ENCODE data around the gene CTCFL. TPM values are rescaled to one million over a fixed set of nuclear protein-coding genes. Genes with fewer than 3 reads are reported as not detected.

Gene CTCFL
- total RNA-seq, 1 donor from 2014 or later, result not detected

- intact Hi-C loops (cut with DNase I), result no loop called here
- H3K27ac ChIP-seq, result no peak overlapping the region
- no peaks in the 10 kb centered on the region for H3K9me3 ChIP-seq
- peaks cover 6% of the 10 kb centered on the region for H3K27me3 ChIP-seq
- H3K4me1 ChIP-seq, result no peaks in the 10 kb centered on the region
- H3K36me3 ChIP-seq, result no peaks in the 10 kb centered on the region
- ATAC-seq (no peak), DNase-seq (no peak)
- H3K4me3 ChIP-seq, result no peak overlapping the region
- no peak for TF ChIP-seq CTCF (IDR thresholded peaks at IDR 0.05)
Observed at GRCh38 chr20:57536120-57536708, 11.3 kb upstream of the CTCFL start.

GRCh38 chr20:57535297-57535696 is 10.4 kb upstream of the CTCFL start:
- no peak overlapping the region for H3K27ac ChIP-seq
- H3K27me3 ChIP-seq, result peaks cover 4% of the 10 kb centered on the region
- no peak overlapping the region for H3K4me3 ChIP-seq
- intact Hi-C loops (cut with DNase I), result no loop called here
- H3K9me3 ChIP-seq, result no peaks in the 10 kb centered on the region
- TF ChIP-seq CTCF (IDR thresholded peaks at IDR 0.05), result no peak
- DNase-seq (no peak), ATAC-seq (no peak)
- H3K4me1 ChIP-seq, result no peaks in the 10 kb centered on the region
- H3K36me3 ChIP-seq, result no peaks in the 10 kb centered on the region

GRCh38 chr20:57532104-57532503 is 7.2 kb upstream of the CTCFL start:
- no peak for TF ChIP-seq CTCF (IDR thresholded peaks at IDR 0.05)
- Histone ChIP-seq H3K4me3 (no peak overlapping the region), H3K27me3 (no peaks in the 10 kb centered on the region), H3K9me3 (no peaks in the 10 kb centered on the region), H3K4me1 (no peaks in the 10 kb centered on the region), H3K27ac (no peak overlapping the region), H3K36me3 (no peaks in the 10 kb centered on the region)
- intact Hi-C loops (cut with DNase I), result no loop called here
- no peak for ATAC-seq
- DNase-seq, result no peak

GRCh38 chr20:57530327-57530981 is 5.5 kb upstream of the CTCFL start:
- ATAC-seq (no peak), DNase-seq (no peak)
- Histone ChIP-seq H3K27ac (no peak overlapping the region), H3K4me1 (no peaks in the 10 kb centered on the region), H3K27me3 (no peaks in the 10 kb centered on the region), H3K9me3 (no peaks in the 10 kb centered on the region), H3K36me3 (no peaks in the 10 kb centered on the region), H3K4me3 (no peak overlapping the region)
- intact Hi-C loops (cut with DNase I), result no loop called here
- no peak for TF ChIP-seq CTCF (IDR thresholded peaks at IDR 0.05)

GRCh38 chr20:57529810-57530209 is 4.9 kb upstream of the CTCFL start:
- no peaks in the 10 kb centered on the region for H3K27me3 ChIP-seq
- ATAC-seq (no peak), DNase-seq (no peak)
- H3K4me1 ChIP-seq, result no peaks in the 10 kb centered on the region
- intact Hi-C loops (cut with DNase I), result no loop called here
- no peaks in the 10 kb centered on the region for H3K9me3 ChIP-seq
- no peak for TF ChIP-seq CTCF (IDR thresholded peaks at IDR 0.05)
- H3K27ac ChIP-seq, result no peak overlapping the region
- H3K36me3 ChIP-seq, result no peaks in the 10 kb centered on the region
- H3K4me3 ChIP-seq, result no peak overlapping the region
